Measurements from ENCODE around the gene INPP5A.

INPP5A gene

GRCh38 chr10:132640326-132641125, 102.9 kb downstream of the INPP5A start:
- Histone ChIP-seq H3K36me3 (ENCODE audit: control insufficient read depth, insufficient read depth, low read length) (no peaks in the 10 kb centered on the region), H3K9me3 (ENCODE audit: control insufficient read depth, low read length) (no peaks in the 10 kb centered on the region), H3K4me1 (ENCODE audit: control insufficient read depth, insufficient read depth, low read length, poor library complexity, severe bottlenecking) (no peaks in the 10 kb centered on the region), H3K27ac (ENCODE audit: insufficient read depth, low read length, poor library complexity, severe bottlenecking) (no peak overlapping the region), H3K4me3 (ENCODE audit: insufficient read depth, low read depth, low read length, poor library complexity, severe bottlenecking) (no peak overlapping the region), H3K27me3 (replicated peaks; ENCODE audit: control insufficient read depth, insufficient read depth, low read length, poor library complexity, severe bottlenecking) (no peaks in the 10 kb centered on the region)
- DNase-seq = no peak

- no peak overlapping the region for H3K4me3 ChIP-seq (ENCODE audit: insufficient read depth, low read depth, low read length, poor library complexity, severe bottlenecking)
- H3K4me1 ChIP-seq (ENCODE audit: control insufficient read depth, insufficient read depth, low read length, poor library complexity, severe bottlenecking) = no peaks in the 10 kb centered on the region
- H3K27ac ChIP-seq (ENCODE audit: insufficient read depth, low read length, poor library complexity, severe bottlenecking) = no peak overlapping the region
- H3K36me3 ChIP-seq (ENCODE audit: control insufficient read depth, insufficient read depth, low read length) = no peaks in the 10 kb centered on the region
- H3K9me3 ChIP-seq (ENCODE audit: control insufficient read depth, low read length) = no peaks in the 10 kb centered on the region
- no peaks in the 10 kb centered on the region for H3K27me3 ChIP-seq (replicated peaks; ENCODE audit: control insufficient read depth, insufficient read depth, low read length, poor library complexity, severe bottlenecking)
- no peak for DNase-seq
Observed at GRCh38 chr10:132641401-132641800, 103.8 kb downstream of the INPP5A start.

- Histone ChIP-seq H3K4me1 (ENCODE audit: control insufficient read depth, insufficient read depth, low read length, poor library complexity, severe bottlenecking) (no peaks in the 10 kb centered on the region), H3K36me3 (ENCODE audit: control insufficient read depth, insufficient read depth, low read length) (no peaks in the 10 kb centered on the region), H3K4me3 (ENCODE audit: insufficient read depth, low read depth, low read length, poor library complexity, severe bottlenecking) (no peak overlapping the region), H3K27me3 (replicated peaks; ENCODE audit: control insufficient read depth, insufficient read depth, low read length, poor library complexity, severe bottlenecking) (no peaks in the 10 kb centered on the region), H3K9me3 (ENCODE audit: control insufficient read depth, low read length) (no peaks in the 10 kb centered on the region), H3K27ac (ENCODE audit: insufficient read depth, low read length, poor library complexity, severe bottlenecking) (no peak overlapping the region)
- DNase-seq = no peak
Observed at GRCh38 chr10:132641966-132642731, 104.6 kb downstream of the INPP5A start.

- Histone ChIP-seq H3K27me3 (replicated peaks; ENCODE audit: control insufficient read depth, insufficient read depth, low read length, poor library complexity, severe bottlenecking) (no peaks in the 10 kb centered on the region), H3K9me3 (ENCODE audit: control insufficient read depth, low read length) (no peaks in the 10 kb centered on the region), H3K36me3 (ENCODE audit: control insufficient read depth, insufficient read depth, low read length) (no peaks in the 10 kb centered on the region), H3K4me3 (ENCODE audit: insufficient read depth, low read depth, low read length, poor library complexity, severe bottlenecking) (no peak overlapping the region), H3K27ac (ENCODE audit: insufficient read depth, low read length, poor library complexity, severe bottlenecking) (no peak overlapping the region), H3K4me1 (ENCODE audit: control insufficient read depth, insufficient read depth, low read length, poor library complexity, severe bottlenecking) (no peaks in the 10 kb centered on the region)
- DNase-seq = no peak
Observed at GRCh38 chr10:132642732-132643008, 105.1 kb downstream of the INPP5A start.

GRCh38 chr10:132643709-132644526, 106.3 kb downstream of the INPP5A start:
- no peaks in the 10 kb centered on the region for H3K4me1 ChIP-seq (ENCODE audit: control insufficient read depth, insufficient read depth, low read length, poor library complexity, severe bottlenecking)
- no peak overlapping the region for H3K27ac ChIP-seq (ENCODE audit: insufficient read depth, low read length, poor library complexity, severe bottlenecking)
- no peaks in the 10 kb centered on the region for H3K9me3 ChIP-seq (ENCODE audit: control insufficient read depth, low read length)
- no peaks in the 10 kb centered on the region for H3K36me3 ChIP-seq (ENCODE audit: control insufficient read depth, insufficient read depth, low read length)
- no peak overlapping the region for H3K4me3 ChIP-seq (ENCODE audit: insufficient read depth, low read depth, low read length, poor library complexity, severe bottlenecking)
- H3K27me3 ChIP-seq (replicated peaks; ENCODE audit: control insufficient read depth, insufficient read depth, low read length, poor library complexity, severe bottlenecking) = no peaks in the 10 kb centered on the region
- DNase-seq = no peak

GRCh38 chr10:132644527-132645246, 107.1 kb downstream of the INPP5A start:
- no peaks in the 10 kb centered on the region for H3K27me3 ChIP-seq (replicated peaks; ENCODE audit: control insufficient read depth, insufficient read depth, low read length, poor library complexity, severe bottlenecking)
- no peaks in the 10 kb centered on the region for H3K4me1 ChIP-seq (ENCODE audit: control insufficient read depth, insufficient read depth, low read length, poor library complexity, severe bottlenecking)
- no peak overlapping the region for H3K4me3 ChIP-seq (ENCODE audit: insufficient read depth, low read depth, low read length, poor library complexity, severe bottlenecking)
- no peaks in the 10 kb centered on the region for H3K9me3 ChIP-seq (ENCODE audit: control insufficient read depth, low read length)
- no peaks in the 10 kb centered on the region for H3K36me3 ChIP-seq (ENCODE audit: control insufficient read depth, insufficient read depth, low read length)
- H3K27ac ChIP-seq (ENCODE audit: insufficient read depth, low read length, poor library complexity, severe bottlenecking) = no peak overlapping the region
- no peak for DNase-seq

- no peaks in the 10 kb centered on the region for H3K27me3 ChIP-seq (replicated peaks; ENCODE audit: control insufficient read depth, insufficient read depth, low read length, poor library complexity, severe bottlenecking)
Observed at GRCh38 chr10:132645247-132645530, 107.6 kb downstream of the INPP5A start.

GRCh38 chr10:132645630-132646442, 108.2 kb downstream of the INPP5A start:
- H3K27ac ChIP-seq (ENCODE audit: insufficient read depth, low read length, poor library complexity, severe bottlenecking) = no peak overlapping the region
- DNase-seq = no peak
- H3K36me3 ChIP-seq (ENCODE audit: control insufficient read depth, insufficient read depth, low read length) = peaks cover 7% of the 10 kb centered on the region
- H3K9me3 ChIP-seq (ENCODE audit: control insufficient read depth, low read length) = no peaks in the 10 kb centered on the region
- no peak overlapping the region for H3K4me3 ChIP-seq (ENCODE audit: insufficient read depth, low read depth, low read length, poor library complexity, severe bottlenecking)
- H3K4me1 ChIP-seq (ENCODE audit: control insufficient read depth, insufficient read depth, low read length, poor library complexity, severe bottlenecking) = no peaks in the 10 kb centered on the region
- no peaks in the 10 kb centered on the region for H3K27me3 ChIP-seq (replicated peaks; ENCODE audit: control insufficient read depth, insufficient read depth, low read length, poor library complexity, severe bottlenecking)

More at GRCh38 chr10:132645247-132645530, 107.6 kb downstream of the INPP5A start:
- H3K9me3 ChIP-seq (ENCODE audit: control insufficient read depth, low read length) = no peaks in the 10 kb centered on the region
- no peak for DNase-seq
- H3K4me1 ChIP-seq (ENCODE audit: control insufficient read depth, insufficient read depth, low read length, poor library complexity, severe bottlenecking) = no peaks in the 10 kb centered on the region
- H3K27ac ChIP-seq (ENCODE audit: insufficient read depth, low read length, poor library complexity, severe bottlenecking) = no peak overlapping the region
- H3K4me3 ChIP-seq (ENCODE audit: insufficient read depth, low read depth, low read length, poor library complexity, severe bottlenecking) = no peak overlapping the region
- H3K36me3 ChIP-seq (ENCODE audit: control insufficient read depth, insufficient read depth, low read length) = peaks cover 3% of the 10 kb centered on the region

GRCh38 chr10:132646443-132647097, 109.0 kb downstream of the INPP5A start:
- DNase-seq = no peak
- Histone ChIP-seq H3K9me3 (ENCODE audit: control insufficient read depth, low read length) (no peaks in the 10 kb centered on the region), H3K27ac (ENCODE audit: insufficient read depth, low read length, poor library complexity, severe bottlenecking) (no peak overlapping the region), H3K4me1 (ENCODE audit: control insufficient read depth, insufficient read depth, low read length, poor library complexity, severe bottlenecking) (no peaks in the 10 kb centered on the region), H3K4me3 (ENCODE audit: insufficient read depth, low read depth, low read length, poor library complexity, severe bottlenecking) (no peak overlapping the region), H3K36me3 (ENCODE audit: control insufficient read depth, insufficient read depth, low read length) (peaks cover 7% of the 10 kb centered on the region), H3K27me3 (replicated peaks; ENCODE audit: control insufficient read depth, insufficient read depth, low read length, poor library complexity, severe bottlenecking) (no peaks in the 10 kb centered on the region)
